Kidney (tissue), 14 donors: ENCODE measurements around the gene IGF1R. TPM values are rescaled to one million over a fixed set of nuclear protein-coding genes. Genes with fewer than 3 reads are reported as not detected.

Source experiments
- DNase-seq, 5 donors: peaks; one replicate each; pipeline ENCODE4 v3.0.0-alpha.2; 2013 to 2020
- FAIRE-seq: peaks from 2 replicates; lab custom pipeline; 2012; peaks lifted over from hg19 to GRCh38; lab: Jason Lieb, UNC
- H3K27ac ChIP-seq, 2 donors: one replicate each; pipeline ENCODE4 v1.7.0; 2013; ENCODE audit warnings: low read depth in 2 of 2, low read length in 2 of 2, inconsistent platforms in 1 of 2
- H3K27me3 ChIP-seq: one replicate; pipeline ENCODE4 v1.7.1; 2013; ENCODE audit warnings: low read length, inconsistent platforms; ENCODE audit not compliant: control insufficient read depth, insufficient read depth
- H3K36me3 ChIP-seq, 3 donors: one replicate each; pipeline versions ENCODE4 v1.7.0 to v1.7.1; 2013; ENCODE audit warnings: low read length in 3 of 3, control low read depth in 1 of 3, inconsistent platforms in 1 of 3; ENCODE audit not compliant: insufficient read depth in 3 of 3, control insufficient read depth in 2 of 3
- H3K4me1 ChIP-seq, 3 donors: one replicate each; pipeline versions ENCODE4 v1.7.0 to v1.7.1; 2013; ENCODE audit warnings: low read length in 3 of 3, inconsistent platforms in 1 of 3, low read depth in 1 of 3; ENCODE audit not compliant: control insufficient read depth in 2 of 3, insufficient read depth in 2 of 3
- H3K4me3 ChIP-seq, 3 donors: one replicate each; pipeline versions ENCODE4 v1.7.0 to v1.8.1; 2013; ENCODE audit warnings: low read length in 3 of 3, control low read depth in 1 of 3, inconsistent platforms in 1 of 3
- H3K9ac ChIP-seq, 3 donors: one replicate each; pipeline versions ENCODE4 v1.7.0 to v1.7.1; 2013; ENCODE audit warnings: low read length in 3 of 3, control low read depth in 1 of 3, inconsistent platforms in 1 of 3
- H3K9me3 ChIP-seq, 3 donors: one replicate each; pipeline versions ENCODE4 v1.7.0 to v1.7.1; 2013; ENCODE audit warnings: low read length in 3 of 3, control low read depth in 1 of 3, inconsistent platforms in 1 of 3; ENCODE audit not compliant: control insufficient read depth in 2 of 3, insufficient read depth in 1 of 3
- CTCF ChIP-seq: IDR thresholded peaks from 3 replicates; pipeline ENCODE4 v1.5.1; 2012; ENCODE audit warnings: mild to moderate bottlenecking, moderate library complexity, borderline replicate concordance; ENCODE audit not compliant: insufficient read depth; ENCODE audit errors: extremely low read depth
- intact Hi-C: fragments of 100-400 bp; cut with DNase I; formaldehyde crosslinking; loops from one replicate; pipeline ENCODE4 v1.11.1; 2022
- polyA plus RNA-seq: library from polyadenylated mRNA; stranded (reverse); fragments of 350-450 nt; fragmentation: Illumina TruSeq; extraction: RNeasy Lipid Tissue Mini Kit (QIAGEN cat#74804); gene quantifications from one replicate; pipeline ENCODE4 v1.2.3, GENCODE V29; 2014; ENCODE audit warnings: low read depth, low replicate concordance; ENCODE audit not compliant: insufficient read depth
- total RNA-seq: library from RNA; stranded (reverse); fragmentation: NEBNext Ultra II Directional; extraction: Animal tissue kit (Norgen Biotek cat#: 25700); gene quantifications from one replicate; pipeline ENCODE4 v1.2.1, GENCODE V29; 2021
- donor health status: control.
- donor health status: control.
- donor health status: control.
- donor health status: control.
- donor health status: control.
- donor health status: DM: yes; HTN: yes; CAD: no.
- donor health status: Normal renal cell carcinoma (clear cell type).

IGF1R gene
- total and polyA plus RNA-seq, 2 donors from 2014 or later = 6.5 to 73.2 TPM

GRCh38 chr15:98958076-98958475 is 309.7 kb downstream of the IGF1R start:
- H3K36me3 ChIP-seq = peaks cover 8 to 41% (median 23%) of the 10 kb centered on the region in 3 donors
- DNase-seq (no peak), FAIRE-seq (no peak)
- intact Hi-C loops = no loop called here
- no peak overlapping the region for H3K9ac ChIP-seq
- no peak overlapping the region for H3K4me3 ChIP-seq
- no peaks in the 10 kb centered on the region for H3K27me3 ChIP-seq
- no peak overlapping the region for H3K27ac ChIP-seq
- peaks cover 0 to 14% (median 7%) of the 10 kb centered on the region in 3 donors for H3K4me1 ChIP-seq
- no peak for TF ChIP-seq CTCF
- H3K9me3 ChIP-seq = no peaks in the 10 kb centered on the region

- no peak for DNase-seq
- H3K27me3 ChIP-seq = no peaks in the 10 kb centered on the region
- H3K27ac ChIP-seq = no peak overlapping the region
- H3K4me1 ChIP-seq = peaks cover 0 to 9% (median 3%) of the 10 kb centered on the region in 3 donors
- intact Hi-C loops = no loop called here
- peaks cover 8 to 38% (median 27%) of the 10 kb centered on the region in 3 donors for H3K36me3 ChIP-seq
- no peaks in the 10 kb centered on the region for H3K9me3 ChIP-seq
- TF ChIP-seq CTCF = no peak
- H3K4me3 ChIP-seq = no peak overlapping the region
- no peak overlapping the region for H3K9ac ChIP-seq
- no peak for FAIRE-seq
Observed at GRCh38 chr15:98958918-98959639, 310.7 kb downstream of the IGF1R start.

GRCh38 chr15:98959640-98960007 is 311.3 kb downstream of the IGF1R start:
- Histone ChIP-seq H3K27ac (no peak overlapping the region), H3K9me3 (no peaks in the 10 kb centered on the region), H3K27me3 (no peaks in the 10 kb centered on the region), H3K36me3 (peaks cover 8 to 35% (median 27%) of the 10 kb centered on the region in 3 donors), H3K4me3 (no peak overlapping the region), H3K4me1 (peaks cover 0 to 7% (median 2%) of the 10 kb centered on the region in 3 donors), H3K9ac (no peak overlapping the region)
- no peak for TF ChIP-seq CTCF
- FAIRE-seq (no peak), DNase-seq (peak in 1 of 5 donors; percentile 3)
- intact Hi-C loops = no loop called here
